Gastrocnemius medialis (tissue), 4 donors: ENCODE data around the gene LPAR1. TPM values are rescaled to one million over a fixed set of nuclear protein-coding genes. Genes with fewer than 3 reads are reported as not detected.

Experiments used
- ATAC-seq, 2 donors: fragments of 150-250 bp; one replicate each; pipeline ENCODE4 v1.9.1; 2016
- DNase-seq, 2 donors: peaks; one replicate each; pipeline ENCODE4 v3.0.0-alpha.2; 2019
- H3K27ac ChIP-seq, 4 donors: fragments of 200-600 bp; sonication (generic); 1 replicate in 1 of 4; 2 replicates in 3 of 4; pipeline ENCODE4 v1.5.1; 2016 to 2018; ENCODE audit warnings: mild to moderate bottlenecking in 2 of 4, moderate library complexity in 1 of 4
- H3K27me3 ChIP-seq, 3 donors: fragments of 200-600 bp; sonication (generic) in 2 of 3; 1 replicate in 1 of 3; 2 replicates in 2 of 3; pipeline versions ENCODE4 v1.5.1 to v1.6.0; 2016 to 2019; ENCODE audit warnings: mild to moderate bottlenecking in 1 of 3, moderate library complexity in 1 of 3
- H3K36me3 ChIP-seq, 2 donors: fragments of 200-600 bp; sonication (generic) in 1 of 2; one replicate each; pipeline ENCODE4 v1.5.1; 2017 to 2018
- H3K4me1 ChIP-seq, 2 donors: fragments of 200-600 bp; sonication (generic) in 1 of 2; one replicate each; pipeline ENCODE4 v1.5.1; 2016 to 2017; ENCODE audit warnings: mild to moderate bottlenecking in 2 of 2
- H3K4me3 ChIP-seq, 4 donors: fragments of 200-600 bp; sonication (generic) in 3 of 4; 1 replicate in 1 of 4; 2 replicates in 3 of 4; pipeline ENCODE4 v1.5.1; 2016 to 2019; ENCODE audit warnings: mild to moderate bottlenecking in 2 of 4
- H3K9me3 ChIP-seq, 3 donors: fragments of 200-600 bp; sonication (generic) in 2 of 3; 1 replicate in 1 of 3; 2 replicates in 2 of 3; pipeline ENCODE4 v1.5.1; 2016 to 2019
- POLR2A ChIP-seq, 2 donors: fragments of 450-650 bp; IDR thresholded peaks; one replicate each; pipeline ENCODE4 v1.6.1; 2017; ENCODE audit warnings: antibody characterized with exemption in 2 of 2, mild to moderate bottlenecking in 2 of 2, moderate library complexity in 2 of 2
- in situ Hi-C, 4 donors: fragments of 200-750 bp; cut with MboI; loops; one replicate each; pipeline versions ENCODE4 v1.15.0 to v1.8.0; 2017; ENCODE audit warnings: low sequenced_read_pairs in 4 of 4
- intact Hi-C: fragments of 100-400 bp; cut with DNase I; formaldehyde crosslinking; loops from one replicate; pipeline ENCODE4 v1.15.1; 2023; ENCODE audit warnings: low total_unique reads
- total RNA-seq, 4 donors: library from RNA; depleted of rRNA; stranded (reverse); fragments of >200 nt; gene quantifications; one replicate each; pipeline versions ENCODE4 v1.1.0 to v1.2.3, GENCODE V29; 2016
- TF ChIP-seq, protein P1 (sequence below), 5 experiments: fragments of 450-650 bp in 3 of 5; fragments of 200-600 bp in 2 of 5; sonication (generic) in 2 of 5; IDR thresholded peaks in 4 of 5; conservative IDR thresholded peaks in 1 of 5; 1 replicate in 4 of 5; 2 replicates in 1 of 5; pipeline ENCODE4 v1.5.1; 2016 to 2019; ENCODE audit warnings: antibody characterized with exemption in 5 of 5, mild to moderate bottlenecking in 3 of 5, moderate library complexity in 3 of 5

Gene LPAR1
- total RNA-seq, 4 donors from 2014 or later: 5.5 to 20.2 (median 13.2) TPM

DNA sequence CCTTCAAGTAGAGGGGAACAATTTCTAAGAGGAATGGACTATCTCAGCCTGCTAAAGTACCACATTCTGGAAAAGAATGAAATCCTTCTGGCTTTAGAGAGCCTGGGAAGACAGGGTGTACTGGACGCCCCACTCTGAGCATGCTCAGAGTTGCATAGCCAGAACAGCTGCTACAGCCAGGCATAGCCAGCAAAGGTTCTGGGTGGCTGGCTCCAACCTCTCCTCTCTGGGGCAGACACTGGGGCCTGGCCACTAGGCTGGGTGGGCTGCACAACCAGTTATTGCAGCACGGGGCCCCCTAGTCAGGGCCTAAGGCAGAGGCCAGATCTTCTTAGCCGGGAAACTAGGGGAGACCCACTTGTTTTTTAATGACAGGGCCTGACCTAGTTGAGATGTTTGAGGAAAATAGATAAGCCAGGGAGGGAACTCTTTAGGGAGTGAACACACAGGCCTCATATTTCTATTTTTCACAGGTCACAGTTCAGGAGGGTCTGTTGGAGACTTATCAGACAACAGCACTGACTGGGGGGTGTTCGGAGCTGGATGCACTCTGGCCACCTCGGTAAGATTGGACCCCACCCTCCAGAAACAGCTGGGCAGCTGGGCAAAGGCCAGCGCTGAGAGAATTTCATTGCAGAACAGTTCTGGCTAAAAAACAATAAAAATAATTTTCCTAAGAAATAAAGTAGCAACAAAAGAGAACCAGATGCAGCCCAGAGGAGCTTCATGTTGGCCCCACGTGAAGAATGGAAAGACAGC is 142.9 kb downstream of the LPAR1 start:
- peak in 1 of 2 donors; percentile 33 for DNase-seq
- Histone ChIP-seq H3K27ac (peak overlapping the region; percentile 4 to 38 (median 24)), H3K27me3 (no peaks in the 10 kb centered on the region), H3K36me3 (no peaks in the 10 kb centered on the region), H3K4me3 (no peak overlapping the region), H3K9me3 (no peaks in the 10 kb centered on the region), H3K4me1 (no peaks in the 10 kb centered on the region)
- TF ChIP-seq, protein P1, sequence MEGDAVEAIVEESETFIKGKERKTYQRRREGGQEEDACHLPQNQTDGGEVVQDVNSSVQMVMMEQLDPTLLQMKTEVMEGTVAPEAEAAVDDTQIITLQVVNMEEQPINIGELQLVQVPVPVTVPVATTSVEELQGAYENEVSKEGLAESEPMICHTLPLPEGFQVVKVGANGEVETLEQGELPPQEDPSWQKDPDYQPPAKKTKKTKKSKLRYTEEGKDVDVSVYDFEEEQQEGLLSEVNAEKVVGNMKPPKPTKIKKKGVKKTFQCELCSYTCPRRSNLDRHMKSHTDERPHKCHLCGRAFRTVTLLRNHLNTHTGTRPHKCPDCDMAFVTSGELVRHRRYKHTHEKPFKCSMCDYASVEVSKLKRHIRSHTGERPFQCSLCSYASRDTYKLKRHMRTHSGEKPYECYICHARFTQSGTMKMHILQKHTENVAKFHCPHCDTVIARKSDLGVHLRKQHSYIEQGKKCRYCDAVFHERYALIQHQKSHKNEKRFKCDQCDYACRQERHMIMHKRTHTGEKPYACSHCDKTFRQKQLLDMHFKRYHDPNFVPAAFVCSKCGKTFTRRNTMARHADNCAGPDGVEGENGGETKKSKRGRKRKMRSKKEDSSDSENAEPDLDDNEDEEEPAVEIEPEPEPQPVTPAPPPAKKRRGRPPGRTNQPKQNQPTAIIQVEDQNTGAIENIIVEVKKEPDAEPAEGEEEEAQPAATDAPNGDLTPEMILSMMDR (IDR thresholded peaks at IDR 0.05 in 4 of 5, conservative IDR thresholded peaks at IDR 0.05 in 1 of 5): no peak
- no peak for TF ChIP-seq POLR2A (IDR thresholded peaks at IDR 0.05)
- intact Hi-C loops (no loop called here), in situ Hi-C loops (no loop called here)
- ATAC-seq: peak; percentile 70 to 71

GRCh38 chr9:110894731-110895130 is 143.5 kb downstream of the LPAR1 start:
- intact Hi-C loops (no loop called here), in situ Hi-C loops (no loop called here)
- ATAC-seq (no peak), DNase-seq (no peak)
- Histone ChIP-seq H3K27ac (peak overlapping the region in 2 of 4 donors; percentile 4 to 18), H3K36me3 (no peaks in the 10 kb centered on the region), H3K4me1 (no peaks in the 10 kb centered on the region), H3K27me3 (no peaks in the 10 kb centered on the region), H3K4me3 (no peak overlapping the region), H3K9me3 (no peaks in the 10 kb centered on the region)
- TF ChIP-seq POLR2A (IDR thresholded peaks at IDR 0.05): no peak

GRCh38 chr9:110892689-110893088 is 145.6 kb downstream of the LPAR1 start:
- Histone ChIP-seq H3K4me3 (no peak overlapping the region), H3K4me1 (no peaks in the 10 kb centered on the region), H3K27me3 (no peaks in the 10 kb centered on the region), H3K36me3 (no peaks in the 10 kb centered on the region), H3K27ac (no peak overlapping the region), H3K9me3 (no peaks in the 10 kb centered on the region)
- TF ChIP-seq POLR2A (IDR thresholded peaks at IDR 0.05): no peak
- TF ChIP-seq, protein P1 (IDR thresholded peaks at IDR 0.05 in 4 of 5, conservative IDR thresholded peaks at IDR 0.05 in 1 of 5): no peak
- in situ Hi-C loops: no loop called here
- intact Hi-C loops: no loop called here
- ATAC-seq: no peak
- no peak for DNase-seq

GRCh38 chr9:110891760-110892159 is 146.5 kb downstream of the LPAR1 start:
- H3K4me3 ChIP-seq: no peak overlapping the region
- in situ Hi-C loops (no loop called here), intact Hi-C loops (no loop called here)
- TF ChIP-seq POLR2A (IDR thresholded peaks at IDR 0.05): no peak
- no peak for ATAC-seq
- no peak for DNase-seq
- H3K4me1 ChIP-seq: no peaks in the 10 kb centered on the region
- H3K27ac ChIP-seq: no peak overlapping the region
- no peaks in the 10 kb centered on the region for H3K36me3 ChIP-seq
- no peaks in the 10 kb centered on the region for H3K9me3 ChIP-seq
- H3K27me3 ChIP-seq: no peaks in the 10 kb centered on the region

- Histone ChIP-seq H3K27ac (no peak overlapping the region), H3K4me3 (no peak overlapping the region), H3K9me3 (no peaks in the 10 kb centered on the region), H3K27me3 (no peaks in the 10 kb centered on the region), H3K36me3 (no peaks in the 10 kb centered on the region), H3K4me1 (no peaks in the 10 kb centered on the region)
- TF ChIP-seq POLR2A (IDR thresholded peaks at IDR 0.05): no peak
- TF ChIP-seq, protein P1 (IDR thresholded peaks at IDR 0.05 in 4 of 5, conservative IDR thresholded peaks at IDR 0.05 in 1 of 5): no peak
- in situ Hi-C loops (no loop called here), intact Hi-C loops (no loop called here)
- DNase-seq (no peak), ATAC-seq (no peak)
These were observed 147.9 kb downstream of the LPAR1 start for GRCh38 chr9:110890416-110890815.
